Esophagus muscularis mucosa (tissue), 4 donors: ENCODE results near the gene GDAP2.

Source experiments
- CTCF ChIP-seq, 3 experiments: fragments of 200-600 bp in 2 of 3; fragments of 450-650 bp in 1 of 3; sonication (generic) in 2 of 3; IDR thresholded peaks; one replicate each; pipeline ENCODE4 v1.5.1; 2017 to 2019; ENCODE audit warnings: antibody characterized with exemption in 3 of 3, mild to moderate bottlenecking in 2 of 3, moderate library complexity in 1 of 3
- EP300 ChIP-seq: sonication (generic); formaldehyde crosslinking; IDR thresholded peaks from one replicate; pipeline ENCODE4 v1.6.1; 2017; ENCODE audit warnings: antibody characterized with exemption
- POLR2A ChIP-seq: fragments of 450-650 bp; IDR thresholded peaks from one replicate; pipeline ENCODE4 v1.6.1; 2017; ENCODE audit warnings: antibody characterized with exemption, moderate library complexity, mild to moderate bottlenecking, low read depth

GRCh38 chr1:117930173-117930447 is 689 bp upstream of the GDAP2 start:
- no peak for TF ChIP-seq CTCF (IDR thresholded peaks at IDR 0.05)
- no peak for TF ChIP-seq POLR2A
- TF ChIP-seq EP300, result no peak
